SU-DHL-6 (cell line): Measurements from ENCODE around the gene RIBC2.
"Not testable (repeated sequence)": the region's sequence is repeated elsewhere in the genome, so short reads cannot be mapped to it uniquely, and the experiment has no call there.

Experiments
- H2AFZ ChIP-seq: fragments of 200-600 bp; sonication (generic); 2 replicates; pipeline ENCODE4 v1.6.1; 2014; ENCODE audit warnings: low read depth, mild to moderate bottlenecking, moderate library complexity, mixed read lengths, antibody characterized with exemption, low read length; ENCODE audit not compliant: severe bottlenecking
- H3F3A ChIP-seq: fragments of 200-600 bp; shearing (Covaris generic); 2 replicates; pipeline ENCODE4 v1.6.0; 2016; ENCODE audit warnings: antibody characterized with exemption, mild to moderate bottlenecking; ENCODE audit not compliant: insufficient read depth
- H3K27ac ChIP-seq: fragments of 200-600 bp; sonication (generic); 2 replicates; pipeline ENCODE4 v1.5.1; 2016; ENCODE audit warnings: low read depth, mild to moderate bottlenecking, low read length, moderate library complexity, mixed read lengths
- H3K27me3 ChIP-seq: fragments of 200-600 bp; sonication (generic), shearing (Covaris generic); 2 replicates; pipeline ENCODE4 v1.6.0; 2014; ENCODE audit warnings: mild to moderate bottlenecking, low read length
- H3K36me3 ChIP-seq: fragments of 200-600 bp; sonication (generic); 2 replicates; pipeline ENCODE4 v1.6.1; 2014; ENCODE audit warnings: mild to moderate bottlenecking, low read length, mixed read lengths
- H3K4me2 ChIP-seq: fragments of 300-600, 200-600 bp; shearing (Covaris generic), sonication (generic); 2 replicates; pipeline ENCODE4 v1.6.0; 2014; ENCODE audit warnings: low read length, low read depth, mild to moderate bottlenecking; ENCODE audit not compliant: poor library complexity, severe bottlenecking
- H3K4me3 ChIP-seq: fragments of 200-600 bp; sonication (generic); 2 replicates; pipeline ENCODE4 v1.5.1; 2014; ENCODE audit warnings: antibody characterized with exemption, low read length, mild to moderate bottlenecking, mixed read lengths; ENCODE audit not compliant: insufficient read depth, poor library complexity, severe bottlenecking
- H3K79me2 ChIP-seq: fragments of 200-600 bp; sonication (generic); 2 replicates; pipeline ENCODE4 v1.6.1; 2014; ENCODE audit warnings: mild to moderate bottlenecking, low read length, moderate library complexity; ENCODE audit not compliant: insufficient read depth
- H3K9ac ChIP-seq: fragments of 200-600 bp; sonication (generic); 2 replicates; pipeline ENCODE4 v1.7.0; 2014; ENCODE audit warnings: mild to moderate bottlenecking, low read length
- H3K9me2 ChIP-seq: fragments of 200-600 bp; sonication (generic); replicated peaks from 2 replicates; pipeline ENCODE4 v1.6.1; 2014; ENCODE audit warnings: low read length; ENCODE audit not compliant: insufficient read depth
- H3K9me3 ChIP-seq: fragments of 200-600 bp; sonication (generic); 2 replicates; pipeline ENCODE4 v1.6.1; 2014; ENCODE audit warnings: low read length, mixed read lengths; ENCODE audit not compliant: insufficient read depth
- H4K20me1 ChIP-seq: fragments of 200-600 bp; sonication (generic); 2 replicates; pipeline ENCODE4 v1.6.1; 2014; ENCODE audit warnings: low read depth, mild to moderate bottlenecking, antibody characterized with exemption, low read length, moderate library complexity, mixed read lengths
- EZH2phosphoT487 ChIP-seq: fragments of 200-600 bp; sonication (generic), shearing (Covaris generic); conservative IDR thresholded peaks from 2 replicates; pipeline ENCODE4 v1.6.1; 2018; ENCODE audit warnings: mild to moderate bottlenecking, antibody characterized with exemption, low read length, moderate library complexity, mixed read lengths
- TF ChIP-seq, protein P1 (sequence below): fragments of 200-600 bp; sonication (generic); IDR thresholded peaks from one replicate; pipeline ENCODE4 v1.5.1; 2017; ENCODE audit warnings: antibody characterized with exemption, mild to moderate bottlenecking, low read length, moderate library complexity; ENCODE audit not compliant: insufficient read depth, poor library complexity, severe bottlenecking

RIBC2 gene

GRCh38 chr22:45445031-45445710, 31.7 kb downstream of the RIBC2 start:
- H3K27me3 ChIP-seq: no peaks in the 10 kb centered on the region
- no peaks in the 10 kb centered on the region for H3F3A ChIP-seq
- no peak overlapping the region for H3K27ac ChIP-seq
- no peaks in the 10 kb centered on the region for H3K9me3 ChIP-seq
- H3K36me3 ChIP-seq: no peaks in the 10 kb centered on the region
- H3K79me2 ChIP-seq: no peaks in the 10 kb centered on the region
- no peaks in the 10 kb centered on the region for H3K9me2 ChIP-seq
- no peak overlapping the region for H3K9ac ChIP-seq
- H3K4me2 ChIP-seq: no peak overlapping the region
- no peaks in the 10 kb centered on the region for H4K20me1 ChIP-seq
- TF ChIP-seq, protein P1, sequence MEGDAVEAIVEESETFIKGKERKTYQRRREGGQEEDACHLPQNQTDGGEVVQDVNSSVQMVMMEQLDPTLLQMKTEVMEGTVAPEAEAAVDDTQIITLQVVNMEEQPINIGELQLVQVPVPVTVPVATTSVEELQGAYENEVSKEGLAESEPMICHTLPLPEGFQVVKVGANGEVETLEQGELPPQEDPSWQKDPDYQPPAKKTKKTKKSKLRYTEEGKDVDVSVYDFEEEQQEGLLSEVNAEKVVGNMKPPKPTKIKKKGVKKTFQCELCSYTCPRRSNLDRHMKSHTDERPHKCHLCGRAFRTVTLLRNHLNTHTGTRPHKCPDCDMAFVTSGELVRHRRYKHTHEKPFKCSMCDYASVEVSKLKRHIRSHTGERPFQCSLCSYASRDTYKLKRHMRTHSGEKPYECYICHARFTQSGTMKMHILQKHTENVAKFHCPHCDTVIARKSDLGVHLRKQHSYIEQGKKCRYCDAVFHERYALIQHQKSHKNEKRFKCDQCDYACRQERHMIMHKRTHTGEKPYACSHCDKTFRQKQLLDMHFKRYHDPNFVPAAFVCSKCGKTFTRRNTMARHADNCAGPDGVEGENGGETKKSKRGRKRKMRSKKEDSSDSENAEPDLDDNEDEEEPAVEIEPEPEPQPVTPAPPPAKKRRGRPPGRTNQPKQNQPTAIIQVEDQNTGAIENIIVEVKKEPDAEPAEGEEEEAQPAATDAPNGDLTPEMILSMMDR: no peak
- no peak for TF ChIP-seq EZH2phosphoT487
- H2AFZ ChIP-seq: no peak overlapping the region
- no peak overlapping the region for H3K4me3 ChIP-seq

- no peak overlapping the region for H3K27ac ChIP-seq
- H3K79me2 ChIP-seq: no peaks in the 10 kb centered on the region
- H3K9me3 ChIP-seq: no peaks in the 10 kb centered on the region
- H3K4me2 ChIP-seq: no peak overlapping the region
- no peaks in the 10 kb centered on the region for H3K27me3 ChIP-seq
- H3K36me3 ChIP-seq: no peaks in the 10 kb centered on the region
- H3K9me2 ChIP-seq: no peaks in the 10 kb centered on the region
- H3K4me3 ChIP-seq: no peak overlapping the region
- no peaks in the 10 kb centered on the region for H4K20me1 ChIP-seq
- no peaks in the 10 kb centered on the region for H3F3A ChIP-seq
- H2AFZ ChIP-seq: no peak overlapping the region
- no peak overlapping the region for H3K9ac ChIP-seq
- TF ChIP-seq EZH2phosphoT487: no peak
- TF ChIP-seq, protein P1: no peak
These were observed 32.7 kb downstream of the RIBC2 start for GRCh38 chr22:45446216-45446615.

- not testable (repeated sequence) for H3K27ac ChIP-seq, H2AFZ ChIP-seq, H4K20me1 ChIP-seq, H3K4me3 ChIP-seq, H3K9me3 ChIP-seq, H3K27me3 ChIP-seq, H3K36me3 ChIP-seq, H3K4me2 ChIP-seq, H3F3A ChIP-seq, H3K9ac ChIP-seq, H3K9me2 ChIP-seq, H3K79me2 ChIP-seq
These were observed 34.1 kb downstream of the RIBC2 start for GRCh38 chr22:45447596-45447995.

- H4K20me1 ChIP-seq: no peaks in the 10 kb centered on the region
- H2AFZ ChIP-seq: no peak overlapping the region
- no peak overlapping the region for H3K9ac ChIP-seq
- no peaks in the 10 kb centered on the region for H3K79me2 ChIP-seq
- no peaks in the 10 kb centered on the region for H3F3A ChIP-seq
- H3K4me3 ChIP-seq: no peak overlapping the region
- H3K27me3 ChIP-seq: no peaks in the 10 kb centered on the region
- no peak overlapping the region for H3K4me2 ChIP-seq
- H3K36me3 ChIP-seq: no peaks in the 10 kb centered on the region
- H3K9me3 ChIP-seq: no peaks in the 10 kb centered on the region
- no peak overlapping the region for H3K27ac ChIP-seq
- no peaks in the 10 kb centered on the region for H3K9me2 ChIP-seq
- TF ChIP-seq, protein P1: no peak
- TF ChIP-seq EZH2phosphoT487: no peak
These were observed 34.9 kb downstream of the RIBC2 start for GRCh38 chr22:45448431-45448830.

DNA sequence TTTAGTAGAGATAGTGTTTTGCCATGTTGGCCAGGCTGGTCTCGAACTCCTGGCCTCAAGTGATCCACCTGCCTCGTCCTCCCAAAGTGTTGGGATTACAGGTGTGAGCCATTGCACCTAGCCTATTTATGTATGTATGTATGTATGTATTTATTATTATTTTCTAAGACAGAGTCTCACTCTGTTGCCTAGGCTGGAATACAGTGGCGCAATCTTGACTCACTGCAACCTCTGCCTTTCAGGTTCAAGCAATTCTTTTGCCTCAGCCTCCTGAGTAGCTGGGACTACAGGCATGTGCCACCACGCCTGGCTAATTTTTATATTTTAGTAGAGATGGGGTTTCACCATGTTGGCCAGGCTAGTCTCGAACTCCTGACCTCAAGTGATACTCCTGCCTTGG, 35.9 kb downstream of the RIBC2 start:
- H3K36me3 ChIP-seq, H3K9me3 ChIP-seq, H3F3A ChIP-seq, H2AFZ ChIP-seq, H4K20me1 ChIP-seq, H3K79me2 ChIP-seq, H3K27me3 ChIP-seq, H3K4me2 ChIP-seq, H3K27ac ChIP-seq, H3K9me2 ChIP-seq, H3K4me3 ChIP-seq, H3K9ac ChIP-seq: not testable (repeated sequence)
